Hematopoietic multipotent progenitor cell treated with erythropoietin and hydrocortisone succinate and interleukin-3 and kit ligand, for 4 days (in vitro differentiated cells): Measurements from ENCODE around the gene CFAP410.
A peak's percentile ranks its signal among the peaks of the same experiment; 100 is the strongest.

Experiments
- DNase-seq: peaks from one replicate; pipeline ENCODE4 v3.0.0-alpha.2; 2015

Gene CFAP410

DNA sequence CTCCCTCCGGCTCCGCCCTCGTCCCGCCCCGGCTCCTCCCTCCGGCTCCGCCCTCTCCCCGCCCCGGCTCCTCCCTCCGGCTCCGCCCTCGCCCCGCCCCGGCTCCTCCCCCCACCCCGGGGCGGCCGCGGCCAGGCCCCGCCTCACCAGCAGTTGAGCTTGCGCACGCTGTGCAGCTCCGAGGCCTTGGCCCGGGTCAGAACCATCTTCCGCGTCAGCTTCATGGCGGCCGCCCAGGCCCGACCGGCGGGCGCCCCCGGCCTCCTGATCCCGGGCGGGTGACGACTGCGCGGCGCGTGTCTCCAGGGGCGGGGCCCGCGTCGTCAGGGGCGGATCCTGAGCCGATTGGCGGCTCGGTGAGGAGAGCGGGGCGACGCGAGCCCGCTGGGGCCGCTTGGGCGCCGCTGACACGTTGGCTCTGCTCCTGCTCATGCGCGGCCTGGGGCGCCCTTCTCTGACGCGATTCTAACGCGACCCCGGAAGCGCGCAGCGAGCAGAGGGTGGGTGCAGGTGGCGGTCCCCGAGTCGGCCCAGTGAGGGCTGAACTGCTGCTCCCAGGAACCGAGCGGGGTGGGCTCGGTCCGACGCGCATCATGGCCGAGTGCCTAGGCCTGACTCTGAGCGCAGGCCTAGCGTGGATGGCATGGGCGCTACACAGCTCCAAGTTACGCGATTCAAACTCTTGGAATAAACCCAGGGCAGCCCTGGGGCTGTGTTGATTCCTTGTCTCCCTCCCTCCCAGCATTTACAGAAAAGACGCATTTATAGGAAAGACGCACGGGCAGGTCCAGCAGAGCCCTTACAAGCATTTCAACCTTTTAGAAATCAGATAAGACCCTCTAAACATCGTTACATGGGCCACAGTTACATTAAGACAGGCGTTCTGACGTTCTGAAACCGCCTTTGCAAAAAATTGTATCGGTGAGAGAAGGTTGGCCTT lies at the start of gene CFAP410:
TSS of gene CFAP410 (minus strand) at position 420 of the 940 bp plus-strand sequence. CDS start at position 224, 196 bp downstream.
- DNase-seq, result peak; percentile 97

DNA sequence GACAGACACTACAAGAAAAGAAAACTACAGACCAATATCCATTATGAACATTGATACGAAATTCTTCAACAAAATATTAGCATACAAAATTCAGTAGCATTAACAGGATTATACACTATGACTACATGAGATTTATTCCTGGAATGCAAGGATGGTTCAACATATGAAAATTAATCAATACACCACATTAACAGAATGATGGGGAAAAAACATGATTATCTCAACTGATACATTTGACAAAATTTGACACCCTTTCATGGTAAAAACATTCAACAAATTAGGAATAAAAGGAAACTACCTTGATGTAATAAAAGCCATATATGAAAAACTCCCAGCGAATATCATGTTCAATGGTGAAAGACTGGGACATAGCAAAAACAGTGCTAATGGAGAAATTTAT lies 45.8 kb upstream of the CFAP410 start:
- no peak for DNase-seq

DNA sequence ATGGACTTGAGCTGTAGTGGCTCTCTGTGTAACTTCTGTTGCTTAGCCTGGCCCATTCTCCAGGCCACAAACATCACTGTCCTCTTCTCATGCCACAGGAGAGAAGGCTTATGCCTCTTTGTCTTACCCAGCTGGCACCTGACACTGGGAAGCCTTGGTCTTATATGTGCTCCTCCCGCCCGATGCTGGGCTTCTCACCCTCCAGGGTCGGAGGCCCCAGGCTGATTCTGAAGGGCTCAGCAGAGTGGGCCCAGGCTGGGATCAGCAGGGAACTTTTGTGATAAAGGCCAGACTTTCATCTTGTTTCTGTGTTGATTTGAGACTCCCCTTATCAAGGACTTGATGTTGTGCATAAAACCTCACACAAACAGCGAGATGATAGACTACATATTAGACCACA lies 44.0 kb upstream of the CFAP410 start:
- DNase-seq, result no peak

DNA sequence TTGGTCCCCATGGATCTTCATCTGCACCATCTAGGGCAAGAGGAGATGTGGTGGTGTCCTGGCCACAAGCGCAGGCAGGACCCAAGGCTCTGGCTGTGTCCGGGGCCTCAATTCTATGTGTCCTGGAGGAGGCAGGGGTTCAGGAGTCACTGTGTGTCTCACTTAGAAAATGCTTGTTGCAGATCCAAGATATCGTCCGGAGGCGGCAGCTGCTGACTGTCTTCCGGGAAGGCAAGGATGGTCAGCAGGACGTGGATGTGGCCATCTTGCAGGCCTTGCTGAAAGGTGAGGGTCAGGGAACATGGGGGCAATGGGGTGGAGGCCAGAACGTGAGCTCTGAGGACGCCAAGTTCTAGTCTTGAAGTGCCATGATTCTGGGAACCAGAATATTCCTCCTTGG lies 43.3 kb upstream of the CFAP410 start:
- DNase-seq, result no peak

DNA sequence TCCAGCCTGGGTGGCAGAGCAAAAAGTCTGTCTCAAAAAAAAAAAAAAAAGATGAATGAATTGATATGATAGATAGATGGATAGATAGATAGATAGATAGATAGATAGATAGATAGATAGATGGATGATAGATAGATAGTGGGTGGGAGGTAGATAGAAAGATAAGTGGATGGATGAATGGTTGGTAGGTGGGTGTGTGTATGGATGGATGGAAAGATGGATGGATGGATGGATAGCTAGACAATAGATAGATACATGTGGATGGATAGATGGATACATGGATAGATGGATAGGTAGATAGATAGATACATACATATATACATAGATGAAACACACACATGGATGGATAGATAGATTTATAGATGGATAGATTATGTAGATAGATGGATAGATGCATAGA lies 42.7 kb upstream of the CFAP410 start:
- DNase-seq, result no peak

DNA sequence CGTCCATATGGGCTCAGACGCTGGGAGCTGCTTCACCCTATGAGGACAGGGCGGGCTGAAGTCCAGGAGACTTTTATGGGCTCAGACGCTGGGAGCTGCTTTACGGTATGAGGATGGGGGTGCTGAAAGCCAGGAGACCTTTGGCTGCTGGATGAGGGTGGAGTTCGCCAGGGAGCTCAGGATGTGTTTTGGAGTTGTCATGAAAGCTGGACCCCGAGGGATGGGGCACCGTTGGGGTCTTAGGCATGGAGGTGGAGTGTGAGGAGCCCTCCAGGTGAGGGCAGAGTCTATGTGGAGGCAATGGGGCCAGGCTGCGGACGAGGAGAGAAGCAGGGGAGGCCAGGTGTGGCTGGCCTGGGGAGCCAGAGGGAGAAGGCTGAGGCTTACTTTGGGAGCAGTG lies 41.7 kb upstream of the CFAP410 start:
- DNase-seq, result no peak

- no peak for DNase-seq
Observed at GRCh38 chr21:44379991-44380865, 41.0 kb upstream of the CFAP410 start.

DNA sequence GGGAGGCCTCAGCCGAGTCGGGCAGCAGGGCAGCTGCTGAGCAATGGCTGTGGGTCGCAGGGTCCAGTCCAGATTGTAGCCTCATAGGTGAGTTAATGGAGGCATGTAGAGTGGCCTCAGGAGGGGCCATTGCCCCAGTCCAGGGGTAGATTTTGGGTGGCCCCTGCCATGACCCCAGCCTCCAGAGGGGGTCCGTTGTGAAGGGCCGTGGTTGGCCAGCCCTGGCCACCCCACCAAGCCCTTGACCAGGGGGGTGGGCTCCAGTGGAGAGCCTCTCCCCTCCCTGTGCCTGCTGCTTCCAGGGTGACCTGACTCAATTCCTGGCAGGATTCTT lies 40.3 kb upstream of the CFAP410 start:
- no peak for DNase-seq

GRCh38 chr21:44378646-44379514 lies 39.7 kb upstream of the CFAP410 start:
- DNase-seq, result no peak

DNA sequence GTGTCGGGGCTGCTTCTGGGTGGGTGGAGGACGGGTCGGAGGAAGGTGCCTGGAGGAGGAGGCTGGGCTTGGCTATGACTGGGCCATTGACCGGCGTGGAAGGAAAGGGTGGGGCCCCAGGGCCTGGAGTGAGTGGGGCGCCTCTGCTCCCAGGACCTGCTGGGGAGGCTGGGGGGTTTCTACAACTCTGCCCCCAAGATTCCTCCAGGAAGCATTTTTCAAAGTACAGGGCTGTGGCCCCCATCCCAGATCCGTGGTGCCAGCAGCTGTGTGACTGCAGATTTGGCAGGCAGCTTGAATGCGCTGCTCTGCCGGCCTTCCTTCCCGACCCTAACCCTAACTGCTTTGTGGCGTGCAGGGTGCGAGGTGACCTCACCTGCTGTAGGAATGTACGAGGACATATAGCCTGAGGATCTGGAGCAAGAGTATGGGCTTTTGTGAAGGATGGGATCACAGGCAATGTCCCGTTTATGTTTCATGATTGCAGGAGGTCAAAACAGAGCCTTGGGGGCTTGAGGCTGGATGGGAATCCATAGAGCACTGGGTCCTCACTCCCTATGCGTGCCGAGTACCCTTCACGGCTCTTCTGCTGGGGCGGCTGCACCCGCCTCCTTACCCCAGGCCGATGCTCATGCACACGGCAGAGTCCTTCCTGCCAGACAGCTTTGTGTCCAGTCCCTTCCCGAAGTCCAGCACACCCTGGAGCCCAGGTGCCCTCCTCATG lies 38.9 kb upstream of the CFAP410 start:
- no peak for DNase-seq

GRCh38 chr21:44377201-44377921 lies 38.2 kb upstream of the CFAP410 start:
- no peak for DNase-seq

GRCh38 chr21:44376606-44377005 lies 37.4 kb upstream of the CFAP410 start:
- no peak for DNase-seq

DNA sequence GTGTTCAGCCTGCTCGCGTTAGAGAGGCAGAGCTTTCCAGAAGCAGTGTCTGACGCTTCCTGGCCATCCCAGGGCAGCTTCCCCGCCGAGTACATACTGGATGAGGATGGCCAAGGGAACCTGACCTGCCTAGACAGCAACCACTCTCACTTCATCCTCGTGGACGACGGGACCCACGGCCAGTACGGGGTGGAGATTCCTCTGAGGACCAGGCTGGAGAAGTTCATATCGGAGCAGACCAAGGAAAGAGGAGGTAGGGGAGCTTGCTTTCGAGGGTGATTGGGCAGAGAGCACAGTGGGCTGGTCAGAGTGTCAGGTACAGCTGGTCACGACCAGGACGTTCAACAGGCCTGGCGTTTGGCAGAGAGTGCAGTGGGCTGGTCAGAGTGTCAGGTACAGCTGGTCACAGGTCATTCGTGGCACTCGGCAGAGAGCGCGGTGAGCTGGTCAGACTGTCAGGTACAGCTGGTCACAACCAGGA lies 36.6 kb upstream of the CFAP410 start:
- no peak for DNase-seq

GRCh38 chr21:44375281-44375651 lies 36.1 kb upstream of the CFAP410 start:
- peak; percentile 87 for DNase-seq

GRCh38 chr21:44374601-44375280 lies 35.6 kb upstream of the CFAP410 start:
- DNase-seq, result no peak

- DNase-seq, result no peak
Observed at GRCh38 chr21:44372616-44373015, 33.4 kb upstream of the CFAP410 start.

GRCh38 chr21:44371596-44371995 lies 32.4 kb upstream of the CFAP410 start:
- no peak for DNase-seq

DNA sequence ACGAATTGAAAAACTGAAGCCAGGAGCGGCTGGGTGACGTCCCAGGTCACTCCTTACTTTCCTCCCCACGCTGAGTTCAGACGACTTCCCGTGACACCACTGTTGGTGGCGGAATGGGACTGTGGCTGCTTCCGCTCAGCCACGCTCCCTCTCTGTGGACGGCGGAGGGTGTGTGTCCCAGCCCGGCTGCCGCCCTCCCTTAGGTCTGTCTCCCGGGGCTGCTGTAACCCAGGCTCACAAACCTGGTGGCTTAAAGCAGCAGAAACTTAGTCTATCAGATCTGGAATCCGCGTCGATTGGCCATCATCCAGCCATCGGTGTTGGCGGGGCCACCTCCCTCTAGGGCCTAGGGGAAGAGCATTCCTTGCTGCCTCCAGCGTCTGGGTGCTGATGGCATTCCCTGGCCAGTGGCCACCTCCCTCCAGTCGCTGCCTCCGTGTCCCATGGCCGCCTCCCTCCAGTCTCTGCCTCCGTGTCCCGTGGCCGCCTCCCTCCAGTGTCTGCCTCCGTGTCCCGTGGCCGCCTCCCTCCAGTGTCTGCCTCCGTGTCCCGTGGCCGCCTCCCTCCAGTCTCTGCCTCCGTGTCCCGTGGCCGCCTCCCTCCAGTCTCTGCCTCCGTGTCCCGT lies 31.7 kb upstream of the CFAP410 start:
- DNase-seq, result no peak

- peak; percentile 51 for DNase-seq
Observed at GRCh38 chr21:44370027-44370735, 31.0 kb upstream of the CFAP410 start.
